Muscle of leg (tissue), 11 donors: Measurements from ENCODE around the gene CRYGA. TPM values are rescaled to one million over a fixed set of nuclear protein-coding genes. Genes with fewer than 3 reads are reported as not detected.
"Not testable (repeated sequence)": the region's sequence is repeated elsewhere in the genome, so short reads cannot be mapped to it uniquely, and the experiment has no call there.

Experiments used
- DNase-seq: peaks from one replicate; pipeline ENCODE4 v3.0.0; 2013
- H3K27ac ChIP-seq: one replicate; pipeline ENCODE4 v1.5.1; 2013; ENCODE audit warnings: mild to moderate bottlenecking, low read length, control low read depth
- H3K27me3 ChIP-seq: one replicate; pipeline ENCODE4 v1.6.1; 2013; ENCODE audit warnings: low read length; ENCODE audit not compliant: control insufficient read depth, insufficient read depth
- H3K36me3 ChIP-seq: one replicate; pipeline ENCODE4 v1.6.1; 2013; ENCODE audit warnings: low read length; ENCODE audit not compliant: control insufficient read depth, insufficient read depth
- H3K4me1 ChIP-seq: one replicate; pipeline ENCODE4 v1.6.1; 2013; ENCODE audit warnings: low read length; ENCODE audit not compliant: control insufficient read depth, insufficient read depth
- H3K4me3 ChIP-seq: one replicate; pipeline ENCODE4 v1.5.1; 2013; ENCODE audit warnings: low read length, control low read depth
- H3K9me3 ChIP-seq: replicated peaks from 2 replicates; pipeline ENCODE4 v1.6.1; 2013; ENCODE audit warnings: low read depth, low read length; ENCODE audit not compliant: control insufficient read depth
- WGBS: methylation state at CpG from one replicate; pipeline ENCODE4 v1.1.5; 2013; ENCODE audit warnings: missing lambda C conversion rate; ENCODE audit not compliant: insufficient coverage; 5-methylcytosine and 5-hydroxymethylcytosine counted together
- polyA plus RNA-seq, 8 donors: library from polyadenylated mRNA; unstranded; fragments of 120-200 nt; gene quantifications; one replicate each; pipeline versions ENCODE4 v1.2.1 to v1.2.3, GENCODE V29; 2013; ENCODE audit warnings: inconsistent platforms in 1 of 8, low replicate concordance in 1 of 8; ENCODE audit not compliant: insufficient read length in 8 of 8, insufficient read depth in 1 of 8
- total RNA-seq: library from RNA; stranded (reverse); fragments of 120-200 nt; gene quantifications from one replicate; pipeline ENCODE4 v1.2.4, GENCODE V29; 2013

The CRYGA gene
- total and polyA plus RNA-seq, 9 donors, result not detected

GRCh38 chr2:208127090-208127489 lies 36.3 kb downstream of the CRYGA start:
- Histone ChIP-seq H3K4me1 (no peaks in the 10 kb centered on the region), H3K36me3 (no peaks in the 10 kb centered on the region), H3K27ac (no peak overlapping the region), H3K27me3 (peaks cover 7% of the 10 kb centered on the region), H3K9me3 (no peaks in the 10 kb centered on the region), H3K4me3 (no peak overlapping the region)
- WGBS, result no CpG with 5 or more reads among the region's 4 CpGs
- DNase-seq, result no peak

DNA sequence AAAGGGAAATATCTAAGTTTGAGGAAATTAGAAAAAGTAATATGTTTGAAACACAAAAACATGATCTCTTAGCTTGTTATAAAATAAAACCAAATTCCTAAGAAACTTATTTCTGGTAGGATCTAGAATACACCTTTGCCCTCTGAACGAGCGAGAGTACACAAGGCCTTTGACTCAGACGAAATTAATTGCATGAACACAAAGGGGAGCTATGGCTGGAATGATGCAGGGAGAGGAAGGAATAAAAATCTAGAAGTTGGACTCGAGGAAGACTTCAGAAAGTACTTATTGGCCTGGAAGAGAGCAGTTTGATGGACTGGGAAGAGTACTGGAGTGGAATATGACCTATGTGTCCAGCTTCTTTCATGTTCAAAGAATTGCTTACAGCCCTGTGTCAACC lies 38.1 kb downstream of the CRYGA start:
- H3K27ac ChIP-seq, result no peak overlapping the region
- H3K4me3 ChIP-seq, result no peak overlapping the region
- DNase-seq, result no peak
- H3K27me3 ChIP-seq, result peaks cover 7% of the 10 kb centered on the region
- 83% methylated on average over 4 of the region's 4 CpGs for WGBS
- H3K9me3 ChIP-seq, result no peaks in the 10 kb centered on the region
- H3K36me3 ChIP-seq, result no peaks in the 10 kb centered on the region
- no peaks in the 10 kb centered on the region for H3K4me1 ChIP-seq

DNA sequence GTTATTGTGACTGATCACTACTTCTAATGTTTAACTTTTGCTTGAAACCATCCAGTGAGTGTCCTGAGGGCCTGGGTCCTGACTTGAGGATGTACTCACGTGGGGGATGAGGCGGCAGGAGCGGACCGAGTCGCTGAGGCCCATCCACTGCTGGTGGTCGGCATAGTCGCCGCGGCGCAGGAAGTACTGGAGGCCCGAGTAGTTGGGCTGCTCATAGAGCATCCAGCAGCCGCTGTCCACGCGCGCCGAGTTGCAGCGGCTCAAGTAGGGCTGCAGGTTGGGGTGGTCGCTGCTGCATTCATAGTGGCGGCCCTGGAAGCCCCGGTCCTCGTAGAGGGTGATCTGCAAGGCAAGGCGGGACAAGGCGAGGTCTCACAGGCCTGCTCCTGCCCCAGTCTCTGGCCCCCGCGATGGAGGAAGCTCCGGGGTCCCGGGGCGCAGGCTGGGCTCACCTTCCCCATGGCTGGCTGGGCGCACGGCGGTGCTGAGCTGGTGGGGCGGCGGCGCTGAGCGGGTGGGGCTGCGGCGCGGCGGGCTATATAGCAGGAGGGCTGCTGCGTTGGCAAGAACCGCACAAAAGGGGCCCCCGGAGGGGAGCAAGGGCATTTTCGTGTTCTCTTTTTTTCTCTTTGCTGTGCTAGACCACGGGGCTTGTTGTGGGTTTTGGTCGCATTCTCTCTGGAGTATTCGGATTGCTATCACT lies 39.2 kb downstream of the CRYGA start, which contains the start of gene CRYGD:
Gene CRYGD, minus strand, starts transcription at position 512 of the 703 bp plus-strand sequence. Its CDS starts 51 bp downstream, at position 461.
- WGBS, result 6% methylated on average over 34 of the region's 46 CpGs
- not testable (repeated sequence) for H3K9me3 ChIP-seq, DNase-seq, H3K36me3 ChIP-seq, H3K27me3 ChIP-seq, H3K4me1 ChIP-seq, H3K27ac ChIP-seq, H3K4me3 ChIP-seq

DNA sequence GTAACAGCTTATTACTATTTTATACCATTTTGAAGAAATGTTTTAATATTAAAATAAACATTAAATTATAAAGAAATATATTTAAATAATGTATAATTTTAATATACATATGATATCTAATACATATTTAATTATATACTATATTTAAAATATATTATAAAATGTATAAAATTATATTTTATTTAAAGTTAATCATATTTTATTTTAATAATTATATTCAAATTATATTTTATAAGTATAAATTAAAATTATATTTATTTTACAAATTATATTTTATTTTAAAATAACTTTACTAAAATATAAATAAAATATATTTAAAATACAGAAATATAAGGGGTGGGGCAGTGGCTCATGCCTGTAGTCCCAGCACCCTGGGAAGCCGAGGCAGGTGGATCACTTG lies 41.1 kb downstream of the CRYGA start:
- WGBS, result no CpG with 5 or more reads among the region's 1 CpG
- no peak for DNase-seq
- Histone ChIP-seq H3K36me3 (no peaks in the 10 kb centered on the region), H3K4me1 (no peaks in the 10 kb centered on the region), H3K27ac (no peak overlapping the region), H3K27me3 (peaks cover 7% of the 10 kb centered on the region), H3K4me3 (no peak overlapping the region), H3K9me3 (no peaks in the 10 kb centered on the region)

- Histone ChIP-seq H3K9me3 (no peaks in the 10 kb centered on the region), H3K27me3 (no peaks in the 10 kb centered on the region), H3K27ac (no peak overlapping the region), H3K4me3 (no peak overlapping the region), H3K36me3 (no peaks in the 10 kb centered on the region), H3K4me1 (no peaks in the 10 kb centered on the region)
- no peak for DNase-seq
- WGBS, result no CpG with 5 or more reads among the region's 3 CpGs
Measured at GRCh38 chr2:208118918-208119317, 44.5 kb downstream of the CRYGA start.

DNA sequence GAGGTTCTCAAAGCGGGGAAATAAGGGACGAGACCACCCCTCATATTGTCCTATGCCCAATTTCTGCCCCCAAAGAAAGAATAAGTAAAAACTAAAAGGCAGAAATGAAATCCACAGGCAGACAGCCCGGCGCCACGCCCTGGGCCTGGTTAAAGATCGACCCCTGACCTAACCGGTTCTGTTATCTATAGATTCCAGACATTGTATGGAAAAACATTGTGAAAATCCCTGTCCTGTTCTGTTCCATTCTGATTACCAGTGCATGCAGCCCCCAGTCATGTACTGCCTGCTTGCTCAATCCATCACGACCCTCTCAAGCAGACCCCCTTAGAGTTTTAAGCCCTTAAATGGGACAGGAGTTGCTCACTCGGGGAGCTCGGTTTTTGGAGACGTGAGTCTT lies 46.0 kb downstream of the CRYGA start:
- not testable (repeated sequence) for H3K4me1 ChIP-seq, DNase-seq, H3K9me3 ChIP-seq, H3K36me3 ChIP-seq, H3K4me3 ChIP-seq, H3K27ac ChIP-seq, H3K27me3 ChIP-seq
- WGBS, result 100% methylated on average over 5 of the region's 11 CpGs

GRCh38 chr2:208112969-208113368 lies 50.4 kb downstream of the CRYGA start:
- Histone ChIP-seq H3K27ac (no peak overlapping the region), H3K36me3 (no peaks in the 10 kb centered on the region), H3K4me3 (no peak overlapping the region), H3K4me1 (no peaks in the 10 kb centered on the region), H3K27me3 (peaks cover 11% of the 10 kb centered on the region), H3K9me3 (no peaks in the 10 kb centered on the region)
- 29% methylated on average over 3 of the region's 7 CpGs for WGBS
- no peak for DNase-seq

DNA sequence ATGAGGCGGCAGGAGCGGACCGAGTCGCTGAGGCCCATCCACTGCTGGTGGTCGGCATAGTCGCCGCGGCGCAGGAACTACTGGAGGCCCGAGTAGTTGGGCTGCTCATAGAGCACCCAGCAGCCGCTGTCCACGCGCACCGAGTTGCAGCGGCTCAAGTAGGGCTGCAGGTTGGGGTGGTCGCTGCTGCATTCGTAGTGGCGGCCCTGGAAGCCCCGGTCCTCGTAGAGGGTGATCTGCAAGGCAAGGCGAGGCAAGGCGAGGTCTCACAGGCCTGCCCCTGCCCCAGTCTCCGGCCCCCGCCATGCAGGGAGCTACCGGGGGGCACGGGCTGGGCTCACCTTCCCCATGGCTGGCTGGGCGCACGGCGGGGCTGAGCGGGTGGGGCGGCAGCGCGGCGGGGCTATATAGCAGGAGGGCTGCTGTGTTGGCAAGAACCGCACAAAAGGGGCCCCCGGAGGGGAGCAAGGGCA lies 51.1 kb downstream of the CRYGA start:
- not testable (repeated sequence) for H3K4me3 ChIP-seq, H3K36me3 ChIP-seq, H3K9me3 ChIP-seq, DNase-seq, H3K4me1 ChIP-seq, H3K27ac ChIP-seq
- H3K27me3 ChIP-seq, result peaks cover 11% of the 10 kb centered on the region
- 15% methylated on average over 31 of the region's 36 CpGs for whole genome bisulfite sequencing

Other genes with a start within 250 kb of the CRYGA start
- gene PLEKHM3, start 138.1 kb downstream of the CRYGA start, total RNA-seq, result 8.7 TPM
- 1 to 10 TPM; 6.2 to 9.5 (median 7.2) TPM for gene PLEKHM3, start 138.1 kb downstream of the CRYGA start, polyA plus RNA-seq
- gene CRYGD, start 39.1 kb downstream of the CRYGA start, total RNA-seq, result not detected
- not detected for gene CRYGD, start 39.1 kb downstream of the CRYGA start, polyA plus RNA-seq
- gene CRYGC, start 33.8 kb downstream of the CRYGA start, total RNA-seq, result not detected
- not detected for gene CRYGC, start 33.8 kb downstream of the CRYGA start, polyA plus RNA-seq
- gene CRYGB, start 17.4 kb downstream of the CRYGA start, total RNA-seq, result not detected
- not detected for gene CRYGB, start 17.4 kb downstream of the CRYGA start, polyA plus RNA-seq
- not detected for gene C2orf80, start 26.4 kb upstream of the CRYGA start, total RNA-seq
- not detected for gene C2orf80, start 26.4 kb upstream of the CRYGA start, polyA plus RNA-seq
- gene IDH1, start 91.5 kb upstream of the CRYGA start, total RNA-seq, result 37.2 TPM
- gene IDH1, start 91.5 kb upstream of the CRYGA start, polyA plus RNA-seq, result 10 to 100 TPM; 33.3 to 43.7 (median 36.1) TPM
- gene PIKFYVE, start 102.7 kb upstream of the CRYGA start, total RNA-seq, result 26.6 TPM
- 10 to 100 TPM; 10.6 to 18.2 (median 15.4) TPM for gene PIKFYVE, start 102.7 kb upstream of the CRYGA start, polyA plus RNA-seq
- gene PTH2R, start 243.2 kb upstream of the CRYGA start, total RNA-seq, result 1.2 TPM
- gene PTH2R, start 243.2 kb upstream of the CRYGA start, polyA plus RNA-seq, result 1 to 10 TPM in 1 of 8 donors, under 1 TPM in 6, not detected in 1; 0.11 to 2.2 (median 0.29) TPM